ENCODE measurements around the gene FAM50B. TPM values are rescaled to one million over a fixed set of nuclear protein-coding genes. Genes with fewer than 3 reads are reported as not detected.

FAM50B gene
- polyA plus RNA-seq, 10 donors = 5.3 to 8.4 (median 6.4) TPM

GRCh38 chr6:3871515-3871914 is 22.3 kb downstream of the FAM50B start:
- no peak for DNase-seq

- DNase-seq = no peak
Measured at GRCh38 chr6:3871939-3872338, 22.8 kb downstream of the FAM50B start.

GRCh38 chr6:3872370-3872854 is 23.2 kb downstream of the FAM50B start:
- DNase-seq = no peak

DNA sequence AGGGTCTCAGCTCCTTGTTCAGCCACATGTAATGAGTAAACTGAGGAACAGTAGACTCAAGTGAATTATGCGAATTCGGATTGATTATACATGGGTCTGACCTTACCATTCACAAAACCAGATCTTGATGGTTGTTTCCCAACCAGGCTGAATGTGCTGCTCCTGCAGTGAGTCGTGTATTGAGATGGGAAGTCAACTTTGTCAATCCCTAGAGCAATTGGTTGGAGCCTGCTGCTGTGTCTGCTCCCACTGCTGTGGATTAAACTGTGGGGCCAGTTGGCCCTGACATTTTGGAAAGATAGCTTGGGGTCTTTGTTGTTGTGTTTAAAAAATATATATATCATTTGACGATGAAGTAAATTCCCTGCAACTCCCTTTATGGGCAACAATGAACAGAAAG is 23.9 kb downstream of the FAM50B start:
- no peak for DNase-seq

- DNase-seq = no peak
Measured at GRCh38 chr6:3874069-3874468, 24.9 kb downstream of the FAM50B start.

DNA sequence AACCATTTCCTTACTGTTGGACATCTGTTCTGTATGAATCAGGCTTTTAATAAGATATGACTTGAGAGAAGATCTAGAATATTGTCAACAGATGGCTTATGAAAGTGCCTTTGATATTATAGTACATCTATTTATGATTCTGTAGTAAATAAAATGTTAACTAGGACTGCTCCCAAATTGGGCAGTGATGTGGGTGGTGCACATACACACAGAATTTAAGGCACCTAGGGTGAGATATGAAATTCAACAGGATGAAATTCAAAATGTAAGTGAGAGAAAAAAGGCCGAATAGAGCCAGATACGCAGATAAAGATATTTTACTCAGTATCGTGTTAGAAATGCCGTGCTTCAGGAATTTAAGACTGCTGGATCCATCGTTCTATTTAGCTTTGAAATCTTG is 26.3 kb downstream of the FAM50B start:
- no peak for DNase-seq

GRCh38 chr6:3876101-3876500 is 26.9 kb downstream of the FAM50B start:
- peak in 1 of 3 donors; percentile 53 for DNase-seq

DNA sequence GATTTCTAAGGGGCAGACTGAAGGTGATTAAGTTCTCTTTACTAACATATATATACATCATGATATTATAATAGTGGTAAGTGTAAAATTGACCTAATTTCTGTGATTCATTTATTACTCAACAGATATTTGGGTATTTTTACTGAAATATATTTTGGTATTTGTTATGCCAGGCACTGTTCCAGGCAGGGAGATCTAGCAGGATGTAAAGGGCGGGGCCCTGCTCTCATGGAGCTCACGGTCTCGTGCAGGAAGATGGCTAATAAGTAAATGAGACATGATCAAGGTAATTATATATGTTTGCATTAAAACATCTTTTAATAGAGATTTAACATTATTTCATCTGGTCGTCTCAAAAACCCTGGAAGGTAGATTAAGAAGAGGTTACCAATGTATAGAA is 27.7 kb downstream of the FAM50B start:
- no peak for DNase-seq

DNA sequence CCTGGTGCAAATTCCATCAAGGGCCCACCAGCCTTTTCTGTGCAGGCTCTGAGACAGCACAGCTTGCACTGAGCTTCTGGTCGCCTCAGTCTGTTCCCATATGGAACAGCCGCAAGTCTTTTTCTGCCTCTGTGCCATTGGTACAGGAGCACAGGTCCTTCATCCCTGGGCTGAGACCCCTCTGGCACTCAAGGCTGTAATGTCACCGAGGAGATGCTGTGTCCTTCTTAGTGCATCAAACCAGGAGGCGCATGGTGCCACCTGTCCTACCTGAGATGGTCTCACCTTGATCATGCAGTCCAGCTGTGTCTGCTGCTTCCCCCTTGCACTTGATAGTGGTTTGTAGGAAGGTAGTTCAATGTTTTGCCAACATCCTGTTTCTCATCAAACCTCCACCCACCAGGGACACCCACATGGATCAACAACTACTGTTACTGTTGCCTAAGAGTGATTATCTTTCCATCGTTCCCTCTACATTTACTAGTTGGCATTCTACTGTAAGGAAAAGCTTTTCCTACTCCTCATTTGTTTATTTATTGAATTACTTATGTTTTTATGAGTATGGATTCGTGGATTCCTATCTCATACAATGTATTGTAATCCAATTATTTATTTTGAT is 29.0 kb downstream of the FAM50B start:
- no peak for DNase-seq

DNA sequence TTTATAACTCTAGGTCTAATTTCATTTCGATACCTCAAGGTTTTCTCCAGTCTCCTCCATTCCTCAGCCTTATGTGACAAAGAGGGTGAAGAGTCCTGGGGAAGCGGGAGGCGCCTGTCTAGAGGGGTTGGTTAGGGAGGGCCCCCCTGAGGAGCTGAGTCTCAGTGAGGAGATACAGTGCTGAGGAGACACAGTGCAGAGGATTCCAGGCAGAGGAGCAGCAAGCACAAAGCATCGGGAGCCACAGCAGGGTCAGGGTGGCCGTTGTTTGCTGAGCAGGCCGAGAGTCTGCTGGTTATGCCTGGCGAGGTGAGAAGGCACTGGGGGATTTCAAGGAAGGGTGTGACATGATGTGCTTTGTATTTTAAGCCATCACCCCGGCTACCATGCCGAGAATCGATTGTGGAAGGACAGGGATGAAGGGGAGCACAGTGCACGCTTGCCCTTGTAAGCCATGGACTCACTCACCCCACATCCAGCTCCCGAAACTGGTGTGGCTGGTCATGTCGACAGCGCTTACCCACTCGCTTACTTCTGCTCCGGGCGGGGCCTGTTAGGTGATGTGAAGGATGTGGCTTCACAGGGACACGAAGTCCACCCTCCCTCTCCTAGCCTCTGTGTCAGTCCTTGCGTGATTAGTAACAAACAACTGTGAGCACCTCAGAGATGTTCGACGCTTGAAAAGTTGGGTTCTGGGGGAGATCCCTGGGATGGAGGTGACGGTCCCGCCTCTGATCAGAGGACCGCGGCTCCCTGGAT is 30.2 kb downstream of the FAM50B start:
- DNase-seq = no peak

DNA sequence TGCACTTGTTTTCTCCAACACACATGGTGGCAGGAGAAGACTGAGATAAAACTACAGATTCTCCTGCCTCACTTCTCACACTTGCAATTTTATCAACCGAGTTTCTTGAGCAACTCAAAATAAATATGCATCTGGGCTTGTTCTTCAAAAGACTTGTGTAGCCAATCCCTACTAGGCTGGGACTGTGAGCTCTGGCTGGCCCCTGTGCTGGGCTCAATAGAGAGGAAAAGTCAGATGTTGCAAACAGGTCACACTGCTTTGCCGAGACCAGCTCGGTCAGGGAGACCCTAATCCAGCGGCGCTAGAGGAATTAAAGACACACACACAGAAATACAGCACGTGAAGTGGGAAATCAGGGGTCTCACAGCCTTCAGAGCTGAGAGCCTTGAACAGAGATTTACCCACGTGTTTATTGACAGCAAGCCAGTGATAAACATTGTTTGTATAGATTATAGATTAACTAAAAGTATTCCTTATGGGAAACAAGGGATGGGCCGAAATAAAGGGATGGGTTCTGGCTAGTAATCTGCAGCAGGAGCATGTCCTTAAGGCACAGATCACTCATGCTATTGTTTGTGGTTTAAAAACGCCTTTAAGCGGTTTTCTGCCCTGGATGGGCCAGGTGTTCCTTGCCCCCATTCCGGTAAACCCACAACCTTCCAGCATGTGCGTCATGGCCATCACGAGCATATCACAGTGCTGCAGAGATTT is 32.7 kb downstream of the FAM50B start:
- peak in 1 of 3 donors; percentile 32 for DNase-seq

DNA sequence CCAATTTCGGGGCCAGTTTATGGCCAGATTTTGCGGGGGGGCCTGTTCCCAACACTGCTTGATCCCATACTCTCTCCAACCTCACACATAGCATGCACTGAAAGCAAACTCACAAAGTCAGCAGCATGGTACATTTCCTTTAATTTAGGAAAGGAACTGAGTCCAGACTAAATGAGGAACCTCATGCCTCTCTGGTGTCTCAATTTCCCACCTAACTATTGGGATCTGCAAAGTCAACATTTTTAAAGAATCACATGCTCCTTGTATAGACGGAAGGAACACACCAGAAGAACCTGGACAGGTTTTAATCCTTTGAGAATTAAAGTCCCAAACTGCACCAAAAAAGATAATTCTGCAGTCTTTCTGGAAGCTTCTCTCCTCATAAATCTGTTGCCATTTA is 33.3 kb downstream of the FAM50B start:
- DNase-seq = no peak

- DNase-seq = peak; percentile 78 to 89 (median 88)
Measured at GRCh38 chr6:3882866-3883265, 33.7 kb downstream of the FAM50B start.

- DNase-seq = peak; percentile 76 to 93 (median 80)
Measured at GRCh38 chr6:3884007-3884745, 35.0 kb downstream of the FAM50B start.

- no peak for DNase-seq
Measured at GRCh38 chr6:3885262-3886036, 36.3 kb downstream of the FAM50B start.

- DNase-seq = peak in 1 of 3 donors; percentile 51
Measured at GRCh38 chr6:3887150-3887700, 38.1 kb downstream of the FAM50B start.

DNA sequence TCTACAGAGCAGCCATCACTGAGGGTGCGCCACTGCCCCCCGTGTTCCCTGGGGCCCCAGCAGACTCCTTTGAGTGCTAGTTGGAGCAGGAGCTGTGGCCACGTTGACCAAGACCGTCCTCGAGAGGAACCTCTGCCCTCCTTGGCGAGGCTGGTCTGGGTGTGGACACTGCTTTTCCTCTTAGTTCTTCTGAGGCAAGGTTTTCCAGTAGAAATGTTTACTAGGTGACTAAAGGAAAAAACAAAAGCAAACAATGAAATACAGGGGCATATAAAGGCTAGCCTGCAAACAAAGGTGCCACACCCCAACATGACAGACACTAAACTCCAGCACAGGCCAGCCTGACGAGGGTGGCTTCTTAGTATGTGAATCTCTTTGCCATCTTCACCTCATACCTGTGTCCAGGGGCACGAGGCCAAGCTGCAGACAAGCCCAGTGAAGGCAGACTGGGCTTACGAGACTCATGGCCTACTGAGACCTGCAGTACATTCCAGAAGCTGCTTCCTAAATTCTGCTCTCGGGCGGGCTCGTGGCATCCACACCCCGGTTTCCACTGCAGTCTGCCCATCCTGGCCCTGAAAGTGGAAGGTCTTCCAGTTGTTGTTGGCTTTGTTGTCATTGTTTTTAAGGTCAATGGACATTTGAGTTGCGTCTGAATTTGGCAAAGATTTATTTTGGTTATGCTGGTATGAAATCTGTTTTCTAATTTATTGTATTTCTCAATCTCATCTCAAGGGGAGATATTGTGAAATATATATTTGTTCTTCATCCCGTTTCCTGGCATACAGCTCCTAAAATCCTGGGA is 39.2 kb downstream of the FAM50B start:
- DNase-seq = peak in 1 of 3 donors; percentile 67

- DNase-seq = no peak
Measured at GRCh38 chr6:3890047-3890446, 40.9 kb downstream of the FAM50B start.

DNA sequence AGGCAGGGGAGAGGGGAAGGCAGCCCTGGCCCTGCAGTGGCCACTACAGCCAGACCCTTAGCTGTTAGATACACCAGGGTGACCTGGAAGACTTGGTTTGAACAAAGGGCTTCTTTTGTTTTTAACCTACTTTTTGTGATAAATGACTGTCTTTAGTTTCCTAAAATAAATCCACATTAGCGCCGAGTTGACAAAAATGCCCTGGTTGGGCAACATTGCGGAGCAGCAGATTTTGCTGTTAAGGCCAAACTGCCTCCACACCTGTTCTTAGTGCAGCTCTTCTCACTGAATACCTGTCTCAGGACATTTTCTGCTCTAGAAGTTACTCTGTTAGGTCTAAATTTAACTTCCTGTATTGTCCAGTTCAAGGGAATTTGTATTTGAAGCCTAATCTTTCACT is 42.7 kb downstream of the FAM50B start:
- no peak for DNase-seq

GRCh38 chr6:3892603-3893002 is 43.4 kb downstream of the FAM50B start:
- peak in 1 of 3 donors; percentile 52 for DNase-seq

Measured in muscle of back (tissue), 11 donors.